ENCODE measurements around the gene APIP.
A peak's percentile ranks its signal among the peaks of the same experiment; 100 is the strongest.

APIP gene

DNA sequence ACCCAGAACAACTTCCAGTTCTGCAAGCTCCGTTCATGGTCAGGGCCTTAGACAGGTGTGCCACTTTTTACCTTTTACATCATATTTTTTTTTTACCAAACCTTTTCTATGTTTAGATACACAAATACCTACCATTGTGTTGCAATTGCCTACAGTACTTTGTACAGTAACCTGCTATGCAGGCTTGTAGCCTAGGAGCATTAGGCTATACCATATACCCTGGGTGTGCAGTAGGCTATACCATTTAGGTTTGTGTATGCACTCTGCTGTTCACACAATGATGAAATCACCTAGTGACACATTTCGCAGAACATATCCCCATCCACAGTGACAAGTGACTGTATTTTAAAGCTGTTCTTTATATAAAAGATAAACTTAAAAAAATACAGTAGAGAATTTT is 29.6 kb downstream of the APIP start:
- no peak for DNase-seq

DNA sequence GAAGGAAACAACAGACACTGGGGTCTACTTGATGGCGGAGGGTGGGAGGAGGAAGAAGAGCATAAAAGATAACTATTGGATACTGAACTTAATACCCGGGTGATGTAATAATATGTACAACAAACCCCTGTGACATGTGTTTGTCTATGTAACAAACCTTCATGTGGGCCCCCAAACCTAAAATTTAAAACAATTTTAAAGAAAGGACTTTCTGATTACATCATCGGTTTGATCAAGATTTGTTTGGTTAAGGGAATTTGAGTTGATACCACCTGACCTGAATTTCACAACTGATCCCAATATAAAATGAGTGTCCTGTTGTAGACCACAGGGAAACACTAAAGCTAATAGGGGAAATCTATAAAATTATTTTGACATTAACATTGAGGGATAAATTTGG is 34.3 kb downstream of the APIP start:
- DNase-seq, result no peak

DNA sequence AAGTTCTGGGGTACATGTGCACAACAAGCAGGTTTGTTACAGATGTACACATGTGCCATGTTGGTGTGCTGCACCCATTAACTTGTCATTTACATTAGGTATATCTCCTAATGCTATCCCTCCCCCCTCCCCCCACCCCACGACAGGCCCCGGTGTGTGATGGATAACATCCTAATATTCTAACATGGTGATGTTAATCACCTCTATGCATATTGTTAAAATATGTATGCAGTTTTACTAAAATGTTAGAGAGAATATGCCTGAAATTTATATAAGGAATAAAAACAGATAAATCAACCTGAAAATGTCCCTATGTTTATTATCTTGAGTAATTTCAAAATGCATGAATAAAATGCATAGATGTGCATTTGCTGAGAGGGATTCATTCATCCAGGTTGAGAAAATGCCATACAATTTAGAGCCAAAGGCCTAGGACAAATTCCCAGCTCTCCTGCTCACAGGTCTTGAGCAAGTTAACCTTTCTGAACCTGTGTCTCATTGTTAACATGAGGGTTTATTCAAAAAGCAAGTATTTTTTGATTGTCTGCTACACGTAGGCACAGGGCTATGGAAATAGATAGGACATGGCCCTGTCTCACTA is 38.7 kb downstream of the APIP start:
- DNase-seq, result no peak

DNA sequence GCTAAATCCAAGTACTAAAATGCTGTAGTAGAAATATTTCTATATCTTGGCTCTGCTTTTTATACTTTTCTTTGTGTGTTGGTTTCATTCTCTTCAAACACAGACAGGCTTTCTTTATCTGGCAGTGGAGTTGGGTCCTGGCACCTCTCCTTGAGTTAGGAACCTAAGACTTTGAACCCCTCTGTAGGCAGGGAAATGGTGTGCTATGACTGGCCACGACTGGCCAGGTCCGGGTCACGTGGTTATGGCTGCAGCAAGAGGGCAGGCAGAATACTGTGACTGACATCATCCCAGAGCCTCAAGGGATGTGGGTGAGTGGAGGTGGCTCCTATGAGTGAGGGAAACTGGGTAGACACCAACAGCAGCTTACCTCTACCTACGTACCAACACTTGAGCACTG is 42.0 kb downstream of the APIP start:
- DNase-seq, result no peak

- DNase-seq, result no peak
These were observed 45.5 kb downstream of the APIP start for GRCh38 chr11:34870548-34871196.

DNA sequence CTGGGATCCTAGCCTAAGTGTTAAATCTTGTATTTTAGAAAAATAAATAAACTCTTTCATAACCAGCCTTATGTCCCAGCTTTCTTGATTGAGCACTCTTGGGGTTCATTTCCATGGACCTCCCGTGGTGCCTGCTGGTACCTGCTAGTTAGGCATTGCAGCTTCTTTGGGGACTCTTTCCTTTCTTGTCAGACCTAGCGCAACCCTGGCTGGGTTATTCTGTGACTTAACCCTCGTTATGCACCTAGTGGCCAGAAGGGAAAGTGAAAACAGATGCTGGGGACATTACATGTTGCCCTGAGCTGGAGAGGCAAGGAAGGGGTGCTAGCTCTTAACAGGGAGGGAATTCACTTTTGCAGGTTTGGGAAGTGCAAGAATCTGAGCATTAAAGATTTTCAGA is 46.8 kb downstream of the APIP start:
- DNase-seq, result no peak

DNA sequence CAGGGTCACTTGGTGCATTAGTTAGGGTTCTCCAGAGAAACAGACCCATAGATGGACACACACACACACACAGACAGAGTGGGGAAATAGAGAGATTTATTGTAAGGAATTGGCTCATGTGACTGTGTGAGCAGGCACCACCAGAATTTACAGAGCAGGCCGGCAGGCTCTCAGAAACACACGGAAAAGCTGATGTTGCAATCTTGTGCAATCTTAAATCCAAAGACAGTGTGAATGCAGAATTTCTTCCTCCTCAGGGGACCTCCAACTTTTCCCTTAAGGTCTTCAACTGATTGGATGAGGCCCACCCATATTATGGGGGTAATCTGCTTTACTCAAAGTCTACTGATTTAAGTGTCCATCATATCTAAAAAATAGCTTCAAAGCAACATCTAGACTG is 49.8 kb downstream of the APIP start:
- DNase-seq, result no peak

- no peak for DNase-seq
These were observed 50.9 kb downstream of the APIP start for GRCh38 chr11:34865261-34865660.

- DNase-seq, result no peak
These were observed 51.8 kb downstream of the APIP start for GRCh38 chr11:34864424-34864823.

- no peak for DNase-seq
These were observed 53.1 kb downstream of the APIP start for GRCh38 chr11:34863048-34863447.

GRCh38 chr11:34860518-34860917 is 55.7 kb downstream of the APIP start:
- DNase-seq, result no peak

GRCh38 chr11:34860034-34860433 is 56.1 kb downstream of the APIP start:
- no peak for DNase-seq

GRCh38 chr11:34859496-34859895 is 56.7 kb downstream of the APIP start:
- no peak for DNase-seq

GRCh38 chr11:34857463-34857862 is 58.7 kb downstream of the APIP start:
- no peak for DNase-seq

DNA sequence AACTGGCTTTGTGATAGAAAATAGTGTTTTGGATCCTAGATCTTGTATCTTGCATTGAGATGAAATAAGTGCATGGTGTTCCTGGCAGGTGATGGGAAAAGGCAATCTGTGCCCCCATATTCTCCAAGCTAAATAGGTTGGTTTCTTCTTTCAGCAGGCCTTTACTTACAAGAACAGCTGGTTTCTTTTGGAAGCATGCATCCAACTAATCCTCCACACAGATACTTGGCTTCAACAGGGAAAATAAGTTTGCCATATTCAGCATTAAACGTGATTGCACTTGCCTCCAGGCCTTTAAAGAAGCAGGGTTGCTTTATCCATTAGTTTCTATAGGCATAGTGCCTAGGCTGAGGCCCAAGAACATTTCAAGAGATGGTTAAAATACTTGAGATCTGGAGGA is 59.9 kb downstream of the APIP start:
- peak in 1 of 2 donors; percentile 32 for DNase-seq

GRCh38 chr11:34855754-34856095 is 60.5 kb downstream of the APIP start:
- DNase-seq, result no peak

GRCh38 chr11:34855021-34855753 is 61.0 kb downstream of the APIP start:
- DNase-seq, result no peak

- DNase-seq, result no peak
These were observed 64.3 kb downstream of the APIP start for GRCh38 chr11:34851916-34852315.

DNA sequence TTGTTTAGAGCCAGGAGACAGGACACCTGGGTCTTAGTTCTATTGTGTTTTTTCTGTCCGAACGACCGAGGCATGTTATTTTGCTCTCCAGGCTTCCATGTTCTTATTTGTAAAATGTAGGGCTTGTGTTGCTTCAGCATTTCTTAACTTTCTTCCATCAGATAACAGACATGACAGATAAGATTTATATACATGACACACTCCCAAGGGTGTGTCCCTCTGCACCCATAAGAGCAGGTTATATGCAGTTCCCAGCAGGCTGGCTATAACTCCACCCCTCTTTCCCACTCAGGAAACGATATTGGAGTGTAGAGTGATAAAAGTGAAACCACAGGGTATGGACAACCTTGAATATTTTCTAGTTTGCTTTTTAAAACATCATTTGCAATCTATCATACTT is 65.8 kb downstream of the APIP start:
- no peak for DNase-seq

DNA sequence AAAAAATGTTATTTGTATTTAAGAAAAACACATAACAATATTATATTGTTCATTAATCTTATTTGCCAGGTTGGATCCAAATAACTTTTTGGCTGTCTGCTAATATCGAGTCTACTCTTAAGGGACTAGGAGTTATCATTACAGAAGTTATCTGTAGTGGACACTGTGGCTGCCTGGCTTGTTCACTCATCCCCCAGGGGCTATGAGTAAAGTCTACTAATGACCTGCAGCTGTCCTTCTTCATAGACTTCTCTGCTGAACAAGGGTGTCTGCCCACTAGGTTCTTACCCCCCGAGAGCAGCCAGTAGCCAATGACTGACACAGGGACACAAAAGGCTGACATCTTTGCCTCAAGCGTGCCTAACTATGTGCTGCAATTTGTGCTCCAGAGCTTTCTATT is 69.7 kb downstream of the APIP start:
- no peak for DNase-seq

DNA sequence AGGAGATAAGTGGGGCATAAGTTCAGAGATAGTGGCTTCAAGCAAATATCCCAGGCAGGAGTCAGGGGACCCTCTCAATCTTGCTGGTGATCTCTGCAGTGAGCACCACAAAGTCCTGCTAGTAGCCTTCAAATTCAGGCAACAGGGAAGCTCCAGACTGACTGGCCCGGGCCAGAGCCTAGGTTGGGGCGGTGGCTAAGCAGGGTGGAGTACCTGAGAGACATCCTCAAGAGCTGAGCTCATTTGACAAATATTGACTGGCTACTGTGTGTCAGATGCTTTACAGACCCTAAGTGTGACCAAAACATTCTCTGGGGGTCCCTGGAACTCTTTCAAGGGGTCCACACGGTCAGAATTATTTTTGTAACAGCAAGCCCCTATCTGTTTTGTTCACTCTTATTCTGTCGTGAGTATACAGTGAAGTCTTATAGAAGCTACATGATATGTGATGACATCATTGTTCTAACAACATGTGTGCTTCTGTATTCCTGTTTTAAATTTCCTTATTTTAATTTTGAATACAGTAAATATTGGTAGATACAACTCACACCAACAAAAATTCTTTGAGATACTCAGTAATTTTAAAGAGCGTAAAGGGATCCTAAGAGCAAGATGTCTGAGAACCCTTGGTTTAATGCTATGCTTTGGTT is 71.6 kb downstream of the APIP start:
- no peak for DNase-seq

DNA sequence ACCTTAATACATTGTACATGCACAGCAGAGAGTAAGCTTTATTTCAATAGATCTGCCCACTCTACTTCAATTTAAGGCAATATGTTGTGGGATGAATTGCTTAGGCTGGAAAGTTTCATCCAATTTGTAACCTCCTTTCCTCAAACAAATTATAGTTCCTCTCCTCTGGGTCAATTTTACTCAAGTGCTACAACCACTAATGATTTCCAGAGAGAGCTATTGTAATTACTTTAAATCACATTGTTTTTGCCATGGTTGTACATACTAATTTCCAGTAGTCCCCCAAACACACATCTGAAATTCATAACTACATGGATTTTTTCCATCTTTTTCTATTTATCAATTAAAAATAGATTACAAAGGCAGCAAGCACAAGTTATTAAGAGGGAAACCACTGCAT is 72.9 kb downstream of the APIP start:
- no peak for DNase-seq

DNA sequence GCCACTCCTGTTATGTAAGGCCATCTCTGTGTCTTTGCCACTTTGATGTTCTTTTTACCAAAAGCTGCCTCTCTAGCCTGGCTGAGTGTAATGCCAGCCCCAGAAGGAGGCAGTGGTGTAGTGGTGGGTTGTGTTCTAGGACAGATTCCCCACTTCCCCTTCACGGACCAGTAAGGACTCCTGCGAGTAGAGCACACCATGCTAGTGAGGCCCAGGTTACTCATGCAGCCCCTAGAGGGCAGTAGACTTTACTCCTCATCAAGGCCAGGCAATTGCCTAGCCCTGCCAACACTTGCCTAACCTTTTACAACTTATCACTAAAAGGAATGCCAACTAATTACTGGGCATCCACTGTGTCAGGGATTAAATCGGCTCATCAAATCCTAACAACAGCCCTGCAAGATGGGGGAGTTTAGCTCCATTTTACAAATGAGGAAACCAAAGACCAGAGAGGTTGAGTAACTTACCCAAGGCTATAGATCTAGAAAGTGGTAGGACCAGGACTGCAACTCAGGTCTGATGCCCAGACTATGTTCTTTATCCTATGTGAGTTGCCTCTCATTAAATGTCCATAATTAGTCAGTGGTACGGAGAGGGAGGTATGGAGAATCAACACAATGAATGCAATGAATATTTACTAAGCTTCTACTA is 75.3 kb downstream of the APIP start:
- no peak for DNase-seq

DNA sequence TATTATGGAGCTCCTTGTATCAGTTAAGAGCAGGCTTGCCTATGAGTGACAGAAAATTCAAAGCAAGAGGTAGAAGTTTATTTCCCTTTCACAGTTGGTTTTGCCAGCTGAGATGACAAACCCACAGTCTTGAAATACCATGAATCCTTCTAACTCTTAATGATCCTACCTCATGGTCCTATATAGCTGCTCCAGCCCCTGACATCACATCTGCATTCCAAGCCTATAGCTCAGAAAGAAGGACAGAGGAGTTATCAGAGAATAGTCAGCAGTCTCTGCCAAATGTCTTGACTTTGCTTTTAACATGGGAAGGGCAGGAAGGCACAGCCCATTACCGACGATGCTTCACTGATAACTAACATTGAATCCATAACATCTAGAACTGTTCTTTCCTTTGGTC is 76.2 kb downstream of the APIP start:
- no peak for DNase-seq
